Heart left ventricle (tissue), 13 donors: ENCODE results near the gene TSPAN15.

Source experiments
- POLR2A ChIP-seq, 2 donors: fragments of 450-650 bp; IDR thresholded peaks; one replicate each; pipeline ENCODE4 v1.6.1; 2017; ENCODE audit warnings: antibody characterized with exemption in 2 of 2, mild to moderate bottlenecking in 2 of 2, moderate library complexity in 2 of 2
- TF ChIP-seq, protein P1 (sequence below), 12 donors: fragments of 200-600 bp; sonication (generic) in 4 of 12; IDR thresholded peaks; one replicate each; pipeline versions ENCODE4 v1.5.0 to v1.8.0; 2018 to 2022; ENCODE audit warnings: antibody characterized with exemption in 12 of 12, mild to moderate bottlenecking in 5 of 12
- donor health status: ischemic (EF 13 %, LVEDD 7.1; RV severe dilation, severe dysfunction).
- donor health status: DM: no; HTN: yes; CAD: no.
- donor health status: DM: no; HTN: no; CAD: no.
- donor health status: ischemic (EF 25% LVEDD 6.9; RV normal size, moderate dysfunction).
- donor health status: ischemic (EF 25% LVEDD 5.7; RV mildly dilated, moderate dysfunction).
- donor health status: ischemic (EF 35%, LVEDD 5.7; RV mildly dilated, moderate dysfunction).
- donor health status: nonischemic (EF 11% LVEDD 7.7; RV severe dilation, severe dysfunction).
- donor health status: DM: yes; HTN: yes; CAD: no.
- donor health status: PGD.
- donor health status: ischemic (EF 29% LVEDD 5.4; RV normal size, mild dysfunction).
- donor health status: nonischemic (EF 23%, LVEDD 6.1; RV moderate dilation, normal function).

DNA sequence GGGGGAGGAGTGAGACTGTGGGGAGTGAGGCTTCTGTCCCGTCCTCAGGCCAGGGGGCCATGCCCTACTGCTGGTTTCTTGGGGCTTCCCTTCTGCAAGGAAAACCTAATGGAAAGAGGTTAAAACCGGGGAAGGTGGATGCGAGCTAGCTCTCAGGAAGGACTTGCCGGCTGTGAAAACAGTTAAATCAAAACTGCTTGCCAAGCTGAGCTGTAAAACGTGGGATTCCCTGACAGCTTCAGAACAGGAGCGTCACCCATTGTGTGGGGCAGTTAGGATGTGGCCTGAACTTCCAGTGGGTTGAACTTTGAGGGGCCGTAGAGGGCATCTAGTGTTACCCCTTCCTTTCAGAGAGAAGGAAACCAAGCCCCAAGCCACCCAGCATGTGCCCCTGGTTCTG is 13.1 kb downstream of the TSPAN15 start:
- TF ChIP-seq, protein P1, sequence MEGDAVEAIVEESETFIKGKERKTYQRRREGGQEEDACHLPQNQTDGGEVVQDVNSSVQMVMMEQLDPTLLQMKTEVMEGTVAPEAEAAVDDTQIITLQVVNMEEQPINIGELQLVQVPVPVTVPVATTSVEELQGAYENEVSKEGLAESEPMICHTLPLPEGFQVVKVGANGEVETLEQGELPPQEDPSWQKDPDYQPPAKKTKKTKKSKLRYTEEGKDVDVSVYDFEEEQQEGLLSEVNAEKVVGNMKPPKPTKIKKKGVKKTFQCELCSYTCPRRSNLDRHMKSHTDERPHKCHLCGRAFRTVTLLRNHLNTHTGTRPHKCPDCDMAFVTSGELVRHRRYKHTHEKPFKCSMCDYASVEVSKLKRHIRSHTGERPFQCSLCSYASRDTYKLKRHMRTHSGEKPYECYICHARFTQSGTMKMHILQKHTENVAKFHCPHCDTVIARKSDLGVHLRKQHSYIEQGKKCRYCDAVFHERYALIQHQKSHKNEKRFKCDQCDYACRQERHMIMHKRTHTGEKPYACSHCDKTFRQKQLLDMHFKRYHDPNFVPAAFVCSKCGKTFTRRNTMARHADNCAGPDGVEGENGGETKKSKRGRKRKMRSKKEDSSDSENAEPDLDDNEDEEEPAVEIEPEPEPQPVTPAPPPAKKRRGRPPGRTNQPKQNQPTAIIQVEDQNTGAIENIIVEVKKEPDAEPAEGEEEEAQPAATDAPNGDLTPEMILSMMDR (IDR thresholded peaks at IDR 0.05), result no peak
- TF ChIP-seq POLR2A (IDR thresholded peaks at IDR 0.05), result no peak
